HepG2 (cell line): ENCODE data around the gene WDR27. TPM values are rescaled to one million over a fixed set of nuclear protein-coding genes. Genes with fewer than 3 reads are reported as not detected.

Experiments used
- GTF3A ChIP-seq: sonication (generic); formaldehyde crosslinking; conservative IDR thresholded peaks from 2 replicates; pipeline ENCODE4 v1.4.0; 2020; ENCODE audit warnings: mild to moderate bottlenecking, missing genetic modification reagents
- HNRNPLL ChIP-seq: fragments of 200-400 bp; formaldehyde crosslinking; IDR thresholded peaks from 2 replicates; pipeline ENCODE4 v1.6.1; 2017; ENCODE audit warnings: mild to moderate bottlenecking, low read depth, low read length; ENCODE audit not compliant: poor library complexity, severe bottlenecking
- MAFG ChIP-seq: sonication (generic); formaldehyde crosslinking; IDR thresholded peaks from 2 replicates; pipeline ENCODE4 v1.5.1; 2020; ENCODE audit warnings: mild to moderate bottlenecking, missing genetic modification reagents
- PAWR ChIP-seq: sonication (generic); formaldehyde crosslinking; IDR thresholded peaks from 2 replicates; pipeline ENCODE4 v1.4.0; 2020; ENCODE audit warnings: missing genetic modification reagents, mild to moderate bottlenecking, borderline replicate concordance
- PCBP2 ChIP-seq: fragments of 200-400 bp; formaldehyde crosslinking; optimal IDR thresholded peaks from 2 replicates; pipeline ENCODE3; 2018; ENCODE audit warnings: low read length, low read depth; ENCODE audit not compliant: poor library complexity, severe bottlenecking
- TAF15 ChIP-seq: fragments of 200-400 bp; formaldehyde crosslinking; IDR thresholded peaks from one replicate; pipeline ENCODE4 v1.6.1; 2018; ENCODE audit warnings: mild to moderate bottlenecking, low read depth, low read length; ENCODE audit not compliant: poor library complexity, severe bottlenecking
- TCF7 ChIP-seq: sonication (generic); IDR thresholded peaks from 2 replicates; pipeline ENCODE4 v1.6.1; 2016; ENCODE audit warnings: antibody characterized with exemption, low read depth
- ZBTB4 ChIP-seq: sonication (generic); formaldehyde crosslinking; IDR thresholded peaks from 2 replicates; pipeline ENCODE4 v1.4.0; 2020; ENCODE audit warnings: missing genetic modification reagents, mild to moderate bottlenecking, borderline replicate concordance
- ZNF18 ChIP-seq: sonication (generic); formaldehyde crosslinking; IDR thresholded peaks from 2 replicates; pipeline ENCODE4 v1.8.0; 2022; ENCODE audit warnings: mild to moderate bottlenecking, missing genetic modification reagents; ENCODE audit not compliant: insufficient replicate concordance
- ZNF609 ChIP-seq: sonication (generic); formaldehyde crosslinking; IDR thresholded peaks from 2 replicates; pipeline ENCODE4 v1.4.0; 2020; ENCODE audit warnings: mild to moderate bottlenecking, missing genetic modification reagents, borderline replicate concordance
- ZNF691 ChIP-seq: sonication (generic); formaldehyde crosslinking; IDR thresholded peaks from 2 replicates; pipeline ENCODE4 v1.4.0; 2020; ENCODE audit warnings: missing genetic modification reagents, low read depth, mild to moderate bottlenecking, borderline replicate concordance
- polyA plus RNA-seq, 8 experiments: library from polyadenylated mRNA; depleted of rRNA in 3 of 8; stranded (reverse) in 7 of 8; unstranded in 1 of 8; fragments of >200 nt; fragmentation: Illumina TruSeq in 4 of 8; extraction: Trizol in 4 of 8; gene quantifications; 2 replicates each; pipeline versions ENCODE4 v1.2.1 to v1.2.3, GENCODE V29; 2011 to 2016; ENCODE audit warnings: low read depth in 4 of 8, missing spikeins in 1 of 8, mixed read lengths in 1 of 8; ENCODE audit not compliant: insufficient read depth in 1 of 8
- total RNA-seq, 5 experiments: library from RNA; depleted of rRNA; stranded (reverse); fragments of >200 nt; fragmentation: Illumina TruSeq; extraction: Trizol; gene quantifications; 2 replicates each; pipeline ENCODE4 v1.2.3, GENCODE V29; 2016; ENCODE audit warnings: low read depth in 1 of 5
- TF ChIP-seq, protein P1 (sequence below): sonication (generic); formaldehyde crosslinking; IDR thresholded peaks from 2 replicates; pipeline ENCODE4 v1.4.0; 2020; ENCODE audit warnings: mild to moderate bottlenecking, missing genetic modification reagents
- TF ChIP-seq, protein P2 (sequence below): sonication (generic); IDR thresholded peaks from 2 replicates; pipeline ENCODE4 v1.6.1; 2016; ENCODE audit warnings: low read depth, borderline replicate concordance

The WDR27 gene
- total and polyA plus RNA-seq, 2 of the 13 experiments (the other 11 are each of a cell fraction or from before 2014, with no cell fraction given) = 34.1 to 80.3 TPM

- TF ChIP-seq, protein P1, sequence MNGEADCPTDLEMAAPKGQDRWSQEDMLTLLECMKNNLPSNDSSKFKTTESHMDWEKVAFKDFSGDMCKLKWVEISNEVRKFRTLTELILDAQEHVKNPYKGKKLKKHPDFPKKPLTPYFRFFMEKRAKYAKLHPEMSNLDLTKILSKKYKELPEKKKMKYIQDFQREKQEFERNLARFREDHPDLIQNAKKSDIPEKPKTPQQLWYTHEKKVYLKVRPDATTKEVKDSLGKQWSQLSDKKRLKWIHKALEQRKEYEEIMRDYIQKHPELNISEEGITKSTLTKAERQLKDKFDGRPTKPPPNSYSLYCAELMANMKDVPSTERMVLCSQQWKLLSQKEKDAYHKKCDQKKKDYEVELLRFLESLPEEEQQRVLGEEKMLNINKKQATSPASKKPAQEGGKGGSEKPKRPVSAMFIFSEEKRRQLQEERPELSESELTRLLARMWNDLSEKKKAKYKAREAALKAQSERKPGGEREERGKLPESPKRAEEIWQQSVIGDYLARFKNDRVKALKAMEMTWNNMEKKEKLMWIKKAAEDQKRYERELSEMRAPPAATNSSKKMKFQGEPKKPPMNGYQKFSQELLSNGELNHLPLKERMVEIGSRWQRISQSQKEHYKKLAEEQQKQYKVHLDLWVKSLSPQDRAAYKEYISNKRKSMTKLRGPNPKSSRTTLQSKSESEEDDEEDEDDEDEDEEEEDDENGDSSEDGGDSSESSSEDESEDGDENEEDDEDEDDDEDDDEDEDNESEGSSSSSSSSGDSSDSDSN (CRISPR knock-in tag) = peak; percentile 78
- TF ChIP-seq MAFG (no peak), ZNF691 (CRISPR knock-in tag) (no peak; the same call in 1 of the 2 replicates), PAWR (CRISPR knock-in tag) (0 out of 2 replicates have a peak, but pooled peaks have one; percentile 69), ZNF609 (CRISPR knock-in tag) (no peak), PCBP2 (no peak), TAF15 (no peak), ZNF18 (CRISPR knock-in tag) (peak; percentile 65), HNRNPLL (no peak), GTF3A (CRISPR knock-in tag) (no peak), ZBTB4 (CRISPR knock-in tag) (no peak), TCF7 (no peak)
- TF ChIP-seq, protein P2, sequence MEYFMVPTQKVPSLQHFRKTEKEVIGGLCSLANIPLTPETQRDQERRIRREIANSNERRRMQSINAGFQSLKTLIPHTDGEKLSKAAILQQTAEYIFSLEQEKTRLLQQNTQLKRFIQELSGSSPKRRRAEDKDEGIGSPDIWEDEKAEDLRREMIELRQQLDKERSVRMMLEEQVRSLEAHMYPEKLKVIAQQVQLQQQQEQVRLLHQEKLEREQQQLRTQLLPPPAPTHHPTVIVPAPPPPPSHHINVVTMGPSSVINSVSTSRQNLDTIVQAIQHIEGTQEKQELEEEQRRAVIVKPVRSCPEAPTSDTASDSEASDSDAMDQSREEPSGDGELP = no peak
These were observed 397 bp downstream of the WDR27 start (continued) for GRCh38 chr6:169701311-169701953.
